Measurements from ENCODE around the gene COPZ1.

DNA sequence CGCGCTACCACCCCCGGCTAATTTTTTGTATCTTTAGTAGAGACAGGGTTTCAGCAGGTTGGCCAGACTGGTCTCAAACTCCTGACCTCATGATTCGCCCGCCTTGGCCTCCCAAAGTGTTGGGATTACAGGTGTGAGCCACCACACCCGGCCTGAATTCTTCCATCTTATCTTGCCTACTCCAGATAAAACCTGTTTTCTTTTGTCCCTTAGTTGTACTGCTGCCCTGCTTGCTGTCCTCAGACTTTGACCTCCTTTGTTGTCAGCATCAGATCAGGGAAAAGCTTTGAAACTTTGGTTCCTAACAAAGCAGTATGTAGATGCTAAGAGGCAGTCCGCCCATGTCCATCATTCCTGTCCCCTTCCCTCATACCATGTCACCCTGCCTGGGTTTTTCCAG, 15.9 kb downstream of the COPZ1 start:
- TF ChIP-seq POLR2A (IDR thresholded peaks at IDR 0.05) = no peak
- TF ChIP-seq, protein P1, sequence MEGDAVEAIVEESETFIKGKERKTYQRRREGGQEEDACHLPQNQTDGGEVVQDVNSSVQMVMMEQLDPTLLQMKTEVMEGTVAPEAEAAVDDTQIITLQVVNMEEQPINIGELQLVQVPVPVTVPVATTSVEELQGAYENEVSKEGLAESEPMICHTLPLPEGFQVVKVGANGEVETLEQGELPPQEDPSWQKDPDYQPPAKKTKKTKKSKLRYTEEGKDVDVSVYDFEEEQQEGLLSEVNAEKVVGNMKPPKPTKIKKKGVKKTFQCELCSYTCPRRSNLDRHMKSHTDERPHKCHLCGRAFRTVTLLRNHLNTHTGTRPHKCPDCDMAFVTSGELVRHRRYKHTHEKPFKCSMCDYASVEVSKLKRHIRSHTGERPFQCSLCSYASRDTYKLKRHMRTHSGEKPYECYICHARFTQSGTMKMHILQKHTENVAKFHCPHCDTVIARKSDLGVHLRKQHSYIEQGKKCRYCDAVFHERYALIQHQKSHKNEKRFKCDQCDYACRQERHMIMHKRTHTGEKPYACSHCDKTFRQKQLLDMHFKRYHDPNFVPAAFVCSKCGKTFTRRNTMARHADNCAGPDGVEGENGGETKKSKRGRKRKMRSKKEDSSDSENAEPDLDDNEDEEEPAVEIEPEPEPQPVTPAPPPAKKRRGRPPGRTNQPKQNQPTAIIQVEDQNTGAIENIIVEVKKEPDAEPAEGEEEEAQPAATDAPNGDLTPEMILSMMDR (IDR thresholded peaks at IDR 0.05) = no peak

Measured in thyroid gland (tissue), 4 donors.